ENCODE data around the gene ZBTB49. TPM values are rescaled to one million over a fixed set of nuclear protein-coding genes. Genes with fewer than 3 reads are reported as not detected.
A peak's percentile ranks its signal among the peaks of the same experiment; 100 is the strongest.
"Not testable (repeated sequence)": the region's sequence is repeated elsewhere in the genome, so short reads cannot be mapped to it uniquely, and the experiment has no call there.

The ZBTB49 gene
- total and polyA plus RNA-seq, 2 of the 4 experiments (the other 2 are of a cell fraction), result 3.2 to 4.8 TPM

GRCh38 chr4:4249342-4249741, 40.7 kb upstream of the ZBTB49 start:
- POLR2A ChIA-PET (ENCODE audit: unreplicated experiment); H3K36me3 ChIP-seq (ENCODE audit: control insufficient read depth, insufficient read depth, low read length); H3K4me2 ChIP-seq (ENCODE audit: low read depth, low read length); H4K5ac ChIP-seq (ENCODE audit: low read depth, low read length); H4K20me1 ChIP-seq (ENCODE audit: insufficient read depth, low read length); H3K4me3 ChIP-seq (ENCODE audit: insufficient read depth, low read depth, low read length); H3K27me3 ChIP-seq (ENCODE audit: control insufficient read depth, insufficient read depth, low read length); H2AK9ac ChIP-seq (replicated peaks; ENCODE audit: low read depth, low read length, poor library complexity); H3K9me3 ChIP-seq (ENCODE audit: control insufficient read depth, insufficient read depth, low read length); H3K4me1 ChIP-seq (ENCODE audit: control insufficient read depth, insufficient read depth, low read length); H4K91ac ChIP-seq (ENCODE audit: insufficient read depth, low read depth, low read length); H2BK15ac ChIP-seq (ENCODE audit: low read depth, low read length); H2BK5ac ChIP-seq (ENCODE audit: low read depth, low read length, poor library complexity, severe bottlenecking); H3K14ac ChIP-seq (replicated peaks; ENCODE audit: low read depth, low read length); H2AK5ac ChIP-seq (ENCODE audit: low read depth, low read length); dilution Hi-C loops (cut with HindIII; ENCODE audit: low sequenced_read_pairs, unreplicated experiment); H3K23ac ChIP-seq (ENCODE audit: low read depth, low read length); H3K56ac ChIP-seq (ENCODE audit: extremely low read depth, insufficient read depth, low read length); intact Hi-C loops (cut with micrococcal nuclease); H2BK20ac ChIP-seq (ENCODE audit: low read depth, low read length); H3K18ac ChIP-seq (ENCODE audit: low read depth, low read length); ATAC-seq (ENCODE audit: low read depth); H3K9me1 ChIP-seq (ENCODE audit: insufficient read depth, low read length); in situ Hi-C loops (cut with MboI; ENCODE audit: low sequenced_read_pairs); H2BK120ac ChIP-seq (ENCODE audit: low read depth, low read length); DNase-seq; H3K27ac ChIP-seq (ENCODE audit: insufficient read depth, low read length); BruUV-seq (replicated peaks); H2AFZ ChIP-seq (replicated peaks; ENCODE audit: low read length, poor library complexity); H3K4ac ChIP-seq (ENCODE audit: low read depth, low read length): not testable (repeated sequence)
- H3K79me1 ChIP-seq (ENCODE audit: low read depth in 1 of 2, low read length in 2 of 2), result peaks cover 18 to 22% of the 10 kb centered on the region in 2 experiments
- H3K9ac ChIP-seq (ENCODE audit: low read depth, low read length), result 0 out of 2 replicates have a peak overlapping the region, but pooled peaks have one; percentile 12
- 93% methylated on average over 3 of the region's 15 CpGs; no CpG with 5 or more reads in 1 of the 2 experiments for WGBS, 2 experiments (ENCODE audit: extremely low coverage in 2 of 2, insufficient read length in 1 of 2)
- peak overlapping the region; percentile 99 to 100; a peak in 2 of 4 replicates for H4K8ac ChIP-seq (ENCODE audit: low read depth in 2 of 2, low read length in 2 of 2)
- CTCF ChIA-PET, result interaction anchor here (2.1 kb wide), 1 partner anchor 11 kb away, joined by 8 read pairs; no protein-coding TSS in a partner anchor

All from IMR-90 (cell line).